Mucosa of gallbladder (tissue), 1 donor: Measurements from ENCODE around the gene MITF. TPM values are rescaled to one million over a fixed set of nuclear protein-coding genes. Genes with fewer than 3 reads are reported as not detected.

Experiments used
- DNase-seq: peaks from one replicate; pipeline ENCODE4 v3.0.0-alpha.2; 2020; ENCODE audit warnings: low spot score
- total RNA-seq: library from RNA; stranded (reverse); gene quantifications from one replicate; pipeline ENCODE4 v1.2.1, GENCODE V29; 2021
- donor health status: DM: no; HTN: no; CAD: no.

The MITF gene
- total RNA-seq, 1 donor from 2014 or later: 62.0 TPM

DNA sequence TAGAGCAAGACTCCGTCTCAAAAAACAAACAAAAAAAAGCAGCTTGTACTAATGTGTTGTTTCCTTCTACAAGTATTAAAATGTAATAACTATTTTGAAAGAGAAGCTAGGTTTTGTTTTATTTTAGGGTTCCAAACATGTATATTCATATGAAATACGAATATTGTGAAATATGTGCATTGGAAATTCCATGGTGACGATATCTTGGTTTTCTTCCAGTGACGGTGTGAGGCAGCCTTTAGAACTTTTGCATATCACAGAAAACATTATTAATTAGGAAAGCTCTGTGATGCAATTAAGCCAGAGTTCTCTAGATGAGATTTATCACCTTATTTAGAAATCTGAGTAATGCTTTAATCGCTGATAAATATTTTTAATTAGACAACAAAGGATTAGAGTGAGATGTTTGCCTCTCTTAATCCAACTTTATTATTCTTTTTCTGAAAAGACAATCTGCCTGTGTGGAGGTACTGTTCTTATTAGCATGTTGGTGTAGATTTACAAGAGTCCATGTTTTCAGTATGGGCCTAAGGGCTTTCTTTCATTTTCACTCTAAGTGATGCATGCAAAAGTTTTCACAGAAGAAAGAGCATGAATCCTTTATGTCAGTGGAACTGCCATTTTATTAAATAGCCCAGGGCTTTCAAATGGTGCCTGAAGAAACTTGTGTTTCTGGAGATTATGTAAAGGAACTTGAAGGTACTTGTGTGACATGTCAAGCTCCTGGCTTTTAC, 222.6 kb downstream of the MITF start:
- DNase-seq: no peak

DNA sequence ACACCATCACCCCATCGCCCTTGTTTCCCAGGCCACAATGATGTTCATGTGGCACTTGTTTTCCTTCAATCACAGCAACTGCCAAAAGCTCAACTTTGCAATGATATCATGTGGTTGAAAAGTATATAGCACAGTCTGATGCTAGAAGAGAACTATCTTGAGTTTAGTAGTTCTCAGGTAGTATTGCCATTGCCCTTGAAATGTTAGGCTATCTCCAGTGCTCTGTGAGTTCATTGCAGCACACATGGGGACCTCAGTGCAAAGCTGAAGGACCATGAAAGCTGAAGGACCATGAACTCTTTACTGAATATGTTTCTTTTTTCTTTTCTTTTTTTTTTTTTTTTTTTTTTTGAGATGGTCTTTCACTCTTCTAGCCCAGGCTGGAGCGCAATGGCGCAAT, 224.4 kb downstream of the MITF start:
- no peak for DNase-seq

DNA sequence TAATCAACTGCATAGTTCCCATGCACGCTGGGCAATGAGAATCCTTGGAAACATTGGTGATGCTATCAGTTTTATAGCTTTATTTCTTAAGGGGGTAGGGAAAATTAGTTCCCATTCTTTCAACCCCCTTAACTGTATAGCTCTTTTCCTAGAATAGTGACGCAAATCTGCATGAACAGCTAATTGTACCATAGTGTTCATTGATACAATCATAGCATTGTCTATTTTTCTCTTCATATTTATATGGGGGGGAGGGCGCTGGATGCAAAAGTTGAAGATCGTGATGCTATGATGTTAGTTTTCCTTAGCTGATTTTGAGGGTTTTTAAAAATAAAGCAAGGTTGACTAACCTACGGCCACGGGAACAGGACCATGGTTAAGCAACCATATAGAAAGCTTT, 227.9 kb downstream of the MITF start:
- no peak for DNase-seq

DNA sequence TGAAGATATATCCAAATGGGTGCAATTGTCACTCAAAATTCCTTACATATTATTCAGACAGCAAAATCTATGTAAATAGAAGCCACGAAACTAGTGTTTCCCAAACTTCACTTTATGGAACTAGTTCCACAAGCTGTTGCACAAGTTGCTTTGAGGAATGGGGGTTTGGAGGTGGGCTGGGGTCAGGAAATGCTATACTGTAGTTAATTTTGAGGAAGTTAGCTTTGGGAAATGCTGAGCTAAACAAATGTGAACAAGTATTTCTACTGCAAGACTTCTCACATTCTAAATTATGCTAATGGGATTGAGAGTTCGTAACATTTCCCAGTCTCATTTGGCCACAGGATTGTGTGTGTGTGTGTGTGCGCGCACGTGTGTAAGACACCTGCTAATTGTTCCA, 231.6 kb downstream of the MITF start:
- DNase-seq: no peak

DNA sequence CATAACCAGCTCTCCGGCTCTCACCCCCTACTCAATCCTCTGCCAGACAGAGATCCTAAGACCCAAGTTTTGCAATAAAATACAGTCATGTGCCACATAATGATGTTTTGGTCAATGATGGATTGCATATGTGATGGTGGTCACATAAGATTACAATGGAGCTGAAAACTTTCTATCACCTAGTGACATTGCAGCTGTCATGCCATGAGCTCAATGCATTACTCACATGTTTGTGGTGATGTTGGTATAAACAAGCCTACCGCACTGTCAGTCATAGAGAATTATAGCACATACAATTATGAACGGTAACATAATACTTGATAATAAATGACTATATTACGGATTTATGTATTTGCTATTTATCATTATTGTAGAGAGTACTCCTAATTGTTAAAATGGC, 233.4 kb downstream of the MITF start:
- DNase-seq: no peak

DNA sequence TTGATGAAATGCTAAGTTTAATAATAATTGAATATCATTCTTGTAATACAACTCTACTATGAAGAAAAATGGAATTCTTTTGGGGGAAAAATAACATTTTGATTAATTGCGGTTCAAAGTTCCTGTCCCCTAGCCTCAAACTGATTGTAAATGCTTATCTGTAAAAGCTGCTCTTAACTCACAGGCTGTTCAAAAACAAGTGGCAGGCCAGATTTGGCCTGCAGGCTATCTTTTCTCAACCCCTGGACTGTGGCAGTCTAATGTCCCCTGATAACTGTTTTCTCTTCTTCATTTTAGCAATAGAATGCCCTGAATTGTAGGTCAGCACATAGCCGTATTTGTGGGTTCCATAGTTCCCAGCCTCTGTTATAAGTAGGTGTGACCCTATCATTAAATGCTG, 236.8 kb downstream of the MITF start:
- no peak for DNase-seq

DNA sequence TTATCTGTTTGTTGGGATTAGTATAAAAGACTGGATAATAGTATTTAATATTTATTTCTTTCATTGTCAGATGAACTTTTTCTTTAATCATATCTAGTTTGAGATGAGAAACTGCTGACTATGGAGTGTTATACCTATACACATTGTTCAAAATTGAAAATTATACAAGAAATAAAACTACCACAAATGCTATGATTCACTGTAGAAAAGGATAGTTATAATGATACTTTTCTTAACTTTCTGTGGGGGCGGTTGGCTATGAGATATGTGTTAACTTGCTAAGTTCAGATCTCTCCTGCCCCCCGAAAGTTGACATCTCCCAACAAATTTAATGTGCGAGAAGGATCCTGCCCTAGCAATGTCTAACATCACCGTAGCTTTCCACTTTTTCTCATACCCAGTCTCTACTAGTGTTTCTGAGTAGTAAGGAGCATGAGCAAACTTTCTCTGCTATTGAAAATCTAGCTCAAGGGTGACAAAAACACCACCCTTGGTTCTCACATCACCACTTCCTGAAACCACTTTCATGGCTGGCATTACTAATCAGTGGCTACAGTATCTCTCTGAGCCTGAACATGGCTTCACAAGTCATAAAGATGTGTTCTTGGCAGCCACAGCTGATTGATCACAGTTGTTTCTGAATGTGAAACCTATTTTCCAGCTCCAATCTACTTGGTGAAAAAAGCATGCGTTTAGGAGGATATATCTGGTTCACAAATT, 244.4 kb downstream of the MITF start:
- DNase-seq: no peak

DNA sequence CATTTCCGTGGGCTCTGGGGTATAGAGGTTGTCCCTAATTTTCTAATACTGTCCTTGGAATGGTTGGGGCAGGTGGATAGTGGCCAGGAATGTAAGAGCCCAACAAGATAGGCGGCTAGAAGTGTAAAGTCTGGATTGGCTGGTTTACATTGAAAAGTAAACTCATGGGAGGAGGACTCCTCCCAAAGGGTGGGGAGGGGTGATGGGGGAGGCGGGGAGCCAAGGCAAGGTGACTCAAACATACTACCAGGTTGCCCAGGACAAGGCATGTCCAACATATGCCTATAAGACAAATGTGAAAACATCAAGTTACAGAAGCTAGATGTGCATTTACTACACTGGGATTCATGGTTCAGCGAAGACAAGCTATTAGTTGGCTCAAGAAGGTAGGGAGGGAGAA, 246.0 kb downstream of the MITF start:
- no peak for DNase-seq

DNA sequence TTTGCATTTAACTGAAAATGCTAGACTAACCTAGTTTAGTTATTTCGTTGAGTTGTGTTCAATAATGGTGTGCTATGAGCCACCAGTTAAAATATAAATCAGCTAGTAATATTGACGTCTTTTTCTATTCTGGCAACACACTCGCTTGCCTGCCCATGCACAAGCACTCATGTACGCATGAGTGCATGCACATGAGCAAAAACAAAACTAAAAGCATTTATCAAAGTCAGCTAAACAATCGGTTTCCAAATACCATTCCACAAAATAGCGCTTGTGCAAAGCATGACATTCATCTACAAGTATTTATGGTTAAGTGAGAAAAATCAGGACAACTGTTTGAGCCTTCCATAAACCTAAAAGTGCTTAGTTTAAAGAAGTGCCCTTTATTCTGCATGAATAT, 247.2 kb downstream of the MITF start:
- DNase-seq: no peak

DNA sequence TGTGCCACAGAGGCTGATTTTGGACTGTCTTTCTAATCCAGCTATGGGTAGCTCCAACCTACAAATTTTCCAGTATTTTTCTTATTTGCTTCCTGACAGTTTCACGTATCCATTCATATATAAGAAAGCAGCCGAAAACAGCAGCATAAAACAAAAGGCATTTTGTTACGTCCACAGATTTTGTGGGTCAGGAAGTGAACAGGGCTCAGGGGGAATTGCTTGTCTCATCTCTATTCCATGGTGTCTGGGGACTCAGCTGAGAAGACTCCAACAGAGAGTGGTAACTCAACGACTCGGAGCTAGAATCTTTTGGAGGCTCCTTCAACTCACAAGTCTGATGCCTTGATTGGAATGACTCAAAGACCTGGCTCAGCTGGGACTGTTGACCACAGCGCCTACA, 248.6 kb downstream of the MITF start:
- DNase-seq: no peak

DNA sequence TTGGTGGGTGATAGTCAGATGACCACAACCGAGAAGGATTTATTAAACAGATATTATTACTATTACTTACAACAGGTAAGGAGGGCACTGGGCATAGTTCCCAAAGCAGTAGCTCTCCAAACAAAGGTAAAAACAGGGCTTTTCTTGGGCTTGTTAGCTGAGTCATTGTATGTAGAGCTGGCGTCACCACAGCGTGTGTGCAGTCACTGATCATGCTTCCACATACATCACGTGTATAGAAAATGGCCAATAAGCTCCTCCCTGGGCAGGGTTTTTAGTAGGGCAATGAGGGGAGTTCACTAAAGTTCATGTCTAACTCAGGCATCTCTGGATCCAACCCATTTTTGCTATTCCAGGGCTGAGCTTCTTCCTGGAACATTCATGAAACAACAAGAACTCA, 254.5 kb downstream of the MITF start:
- DNase-seq: no peak

DNA sequence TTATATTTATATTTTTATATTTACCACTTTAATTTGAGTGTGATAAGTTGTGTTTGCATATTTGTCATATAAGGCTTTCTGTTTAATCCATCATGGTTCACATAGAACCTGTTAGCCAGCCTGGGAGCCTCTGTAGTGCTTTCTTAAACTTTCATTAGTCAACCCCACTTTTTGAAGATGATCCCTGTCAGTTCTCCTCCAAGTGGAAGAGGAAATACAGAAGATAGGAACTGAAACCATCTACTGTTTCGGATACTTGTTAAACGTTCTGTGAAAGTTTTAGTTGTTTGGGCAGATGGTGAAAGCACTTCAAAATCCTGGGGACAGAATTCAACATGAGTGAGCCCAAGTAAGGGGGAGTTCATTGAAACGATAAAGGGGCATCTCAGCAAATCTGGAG, 255.7 kb downstream of the MITF start:
- no peak for DNase-seq

DNA sequence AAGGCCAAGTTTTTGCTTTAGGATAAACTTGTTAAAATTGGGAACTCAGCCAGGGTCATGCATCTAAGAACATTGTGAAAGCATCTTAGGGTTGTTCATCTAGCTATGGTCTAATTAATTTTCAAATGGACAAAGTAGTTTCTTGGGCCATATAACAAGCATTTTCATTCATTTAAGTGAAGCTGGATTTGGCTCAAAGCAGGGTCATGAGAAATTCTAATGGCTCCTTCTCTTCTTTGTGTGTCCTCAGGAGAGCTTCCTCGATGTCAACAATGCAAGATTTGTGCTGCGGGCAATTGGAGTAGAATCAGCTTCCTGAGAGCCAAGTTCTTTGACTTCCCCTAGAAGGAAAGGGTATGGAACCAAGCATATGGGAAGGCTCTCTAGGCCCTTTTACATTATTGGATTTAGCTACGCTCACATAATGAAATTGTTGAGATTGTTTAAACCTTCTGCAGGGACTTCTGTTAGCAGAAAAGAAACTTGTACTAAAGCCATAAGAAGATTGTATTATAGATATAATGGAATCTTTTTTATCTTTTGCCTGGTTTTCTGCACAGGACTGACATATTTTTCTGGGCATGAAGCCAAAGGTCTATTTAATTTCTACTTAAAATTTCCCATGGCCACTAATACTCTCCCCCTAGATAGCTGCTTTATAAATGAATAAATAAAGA, 258.5 kb downstream of the MITF start:
- no peak for DNase-seq

DNA sequence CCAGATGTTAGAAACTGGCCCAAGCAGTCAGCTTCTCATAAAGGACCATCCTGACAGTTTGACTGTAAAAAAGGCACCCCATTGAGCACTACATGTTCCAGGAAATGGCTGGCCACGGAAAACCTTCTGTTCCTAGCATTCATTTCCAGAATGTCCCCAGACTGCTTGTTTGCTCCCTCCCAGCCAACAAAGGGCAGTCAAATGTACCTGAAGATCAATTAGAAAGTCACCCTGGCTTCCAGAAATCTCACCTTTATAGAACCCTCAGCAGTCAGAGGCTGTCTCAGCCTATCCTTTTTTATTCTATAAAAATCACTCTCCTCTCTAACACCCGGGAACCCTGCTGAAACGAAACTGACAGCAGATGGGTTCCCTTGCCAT, 259.5 kb downstream of the MITF start:
- no peak for DNase-seq

DNA sequence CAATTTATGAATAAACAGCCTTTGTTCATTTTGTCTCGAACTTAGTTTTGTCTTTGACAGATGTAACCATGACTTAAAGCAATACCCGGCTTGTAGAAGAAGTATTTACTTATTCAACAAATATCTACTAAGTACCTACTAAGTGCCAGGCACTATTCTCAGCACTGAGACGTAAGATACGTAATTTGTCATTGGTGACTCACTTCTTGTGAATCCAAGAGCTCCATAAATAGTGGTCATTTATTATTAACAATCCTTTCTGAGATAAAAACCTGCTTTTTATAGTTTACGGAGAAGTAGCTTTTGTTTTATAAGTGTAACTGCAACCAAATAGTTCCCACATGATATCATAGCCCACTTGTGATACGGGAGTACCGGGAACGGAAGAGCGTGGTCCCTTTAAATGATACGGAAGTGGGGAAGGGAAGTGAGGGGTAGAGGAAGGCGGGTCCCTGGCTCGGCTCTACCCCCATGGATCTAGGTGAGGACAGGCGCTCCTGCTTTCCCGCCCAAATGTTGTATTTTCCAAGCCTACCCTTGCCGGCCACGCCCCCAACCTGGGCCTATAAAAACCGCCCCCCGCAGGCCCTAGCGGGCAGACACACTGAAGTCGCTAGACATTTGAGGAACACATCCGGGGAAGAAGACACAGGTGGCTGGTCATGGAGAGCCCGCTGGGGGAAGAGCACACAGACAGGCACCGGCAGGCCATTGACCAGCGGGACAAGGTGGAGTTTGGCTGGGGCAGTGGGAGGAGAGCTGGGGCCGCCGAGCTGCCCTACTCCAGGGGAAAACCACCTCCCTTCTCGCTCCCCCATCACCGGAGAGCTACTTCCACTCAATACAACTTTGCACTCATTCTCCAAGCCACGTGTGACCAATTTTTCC, 260.1 kb downstream of the MITF start, which contains the start of gene SAMMSON:
Gene SAMMSON, plus strand, starts transcription at position 594 of the 888 bp plus-strand sequence.
- DNase-seq: no peak

DNA sequence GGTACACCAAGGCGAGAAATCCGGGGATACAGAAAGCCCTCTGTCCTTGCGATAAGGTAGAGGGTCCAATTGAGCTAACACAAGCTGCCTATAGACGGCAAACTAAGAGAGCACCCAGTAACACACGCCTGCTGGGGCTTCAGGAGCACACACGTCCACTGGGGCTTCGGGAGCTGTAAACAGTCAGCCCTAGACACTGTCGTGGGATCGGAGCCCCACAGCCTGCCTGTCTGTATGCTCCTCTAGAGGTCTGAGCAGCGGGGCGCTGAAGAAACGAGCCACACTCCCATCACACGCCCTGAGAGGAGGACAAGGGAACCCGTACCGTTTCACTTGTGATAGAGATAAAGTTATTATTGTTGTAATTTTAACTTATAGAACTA, 260.8 kb downstream of the MITF start:
- DNase-seq: no peak

DNA sequence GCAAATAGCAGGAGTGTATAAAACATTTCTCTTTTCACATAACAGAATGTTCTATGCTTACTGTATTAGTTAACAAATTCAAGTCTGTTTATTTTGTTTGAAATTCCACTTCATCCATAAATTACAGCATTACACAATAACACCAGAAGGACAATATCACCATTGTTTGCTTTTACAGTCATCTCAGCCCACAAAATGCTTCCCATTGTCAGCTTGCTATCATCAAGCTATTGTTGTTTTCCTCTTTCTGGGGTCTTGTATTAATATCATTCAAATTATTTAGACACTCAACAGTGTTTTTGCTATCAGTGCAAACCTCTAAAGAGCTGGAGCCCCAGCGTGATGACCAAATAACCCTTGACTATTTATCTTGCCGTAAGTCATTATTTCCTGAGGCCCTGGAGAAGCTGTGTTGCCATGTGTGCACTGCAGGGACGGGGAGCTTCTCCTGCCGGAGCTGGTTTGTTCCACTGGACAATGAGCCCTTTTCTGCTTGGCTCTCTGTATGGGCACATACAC, 261.4 kb downstream of the MITF start:
- DNase-seq: no peak

DNA sequence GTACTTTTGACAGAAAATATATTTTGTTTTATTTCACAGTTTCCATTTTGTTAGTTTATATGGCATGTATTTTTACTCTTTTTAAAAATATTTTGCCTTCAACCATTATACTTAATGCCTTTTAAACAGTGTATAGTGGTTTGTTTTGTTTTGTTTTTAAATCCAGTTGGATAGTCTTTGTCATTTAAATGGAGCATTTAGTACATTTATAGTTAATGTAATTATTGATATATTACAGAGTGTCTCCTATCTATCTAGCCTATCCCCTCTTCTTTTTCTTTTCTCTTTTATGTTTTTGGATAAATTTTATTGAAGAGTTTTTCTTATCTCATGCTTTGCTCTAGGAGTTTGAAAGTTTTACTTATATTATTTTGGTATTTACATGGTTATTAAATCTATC, 263.9 kb downstream of the MITF start:
- no peak for DNase-seq

DNA sequence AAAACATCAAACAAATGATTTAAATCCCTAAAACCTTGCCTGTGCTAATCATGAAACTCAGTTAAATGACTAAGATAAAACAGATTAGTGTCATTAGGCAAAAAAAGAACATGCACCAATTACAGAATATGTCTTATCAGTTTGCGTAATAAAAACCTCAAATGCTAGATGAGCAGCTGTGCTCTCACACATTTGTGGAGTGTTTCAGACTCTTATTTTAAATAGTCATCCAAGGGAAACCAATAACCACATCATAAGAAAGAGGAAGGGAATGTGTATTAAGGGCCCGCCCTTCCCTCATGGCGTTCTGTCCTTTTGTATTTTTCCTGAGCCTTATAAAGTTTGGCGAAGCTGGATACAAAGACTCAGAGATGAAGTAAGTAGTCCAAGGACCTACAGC, 266.8 kb downstream of the MITF start:
- DNase-seq: no peak

DNA sequence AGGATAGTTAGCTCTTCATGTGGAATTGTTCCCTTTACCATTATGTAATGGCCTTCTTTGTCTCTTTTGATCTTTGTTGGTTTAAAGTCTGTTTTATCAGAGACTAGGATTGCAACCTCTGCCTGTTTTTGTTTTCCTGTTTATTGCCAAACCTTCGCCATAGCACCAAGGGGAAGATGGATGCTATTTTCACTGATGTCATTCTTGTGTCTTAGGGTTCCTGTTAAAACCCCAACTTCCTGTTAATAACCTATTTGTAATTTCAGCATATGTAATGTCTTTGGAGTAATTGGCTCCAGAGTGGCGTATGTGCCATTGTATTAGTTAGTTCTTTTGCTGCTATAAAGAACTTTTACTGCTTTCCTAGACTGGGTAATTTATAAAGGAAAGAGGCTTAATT, 271.1 kb downstream of the MITF start:
- DNase-seq: no peak

DNA sequence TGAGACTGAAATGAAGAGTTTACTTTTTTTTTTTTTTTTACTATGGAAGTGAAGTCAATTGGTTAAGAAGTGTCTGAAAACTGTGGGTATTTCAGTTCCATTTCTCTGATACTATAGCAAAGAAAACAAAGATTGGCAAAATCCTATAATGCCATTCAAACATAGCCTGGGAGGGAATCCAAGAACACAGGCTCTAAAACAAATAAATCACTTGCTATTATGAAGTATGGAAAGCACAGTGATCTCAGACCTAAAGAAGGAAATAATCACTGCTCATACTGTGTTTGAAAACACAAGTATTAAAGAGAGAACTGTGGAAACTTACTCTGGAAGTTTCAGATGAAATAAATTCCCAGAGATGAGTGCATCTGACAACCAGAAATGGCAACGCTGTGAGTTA, 272.3 kb downstream of the MITF start:
- DNase-seq: no peak
